Muscle of arm (tissue), 12 donors: Measurements from ENCODE around the gene CACNA1A. TPM values are rescaled to one million over a fixed set of nuclear protein-coding genes. Genes with fewer than 3 reads are reported as not detected.

Source experiments
- DNase-seq: peaks from one replicate; pipeline ENCODE4 v3.0.0-alpha.2; 2013
- polyA plus RNA-seq, 12 donors: library from polyadenylated mRNA; unstranded; fragments of 120-200 nt; gene quantifications; one replicate each; pipeline ENCODE4 v1.2.1, GENCODE V29; 2013; ENCODE audit not compliant: insufficient read length in 12 of 12

The CACNA1A gene
- polyA plus RNA-seq, 12 donors = 0.76 to 11.3 (median 1.8) TPM; not detected in 1

GRCh38 chr19:13499692-13500091 is 6.6 kb downstream of the CACNA1A start:
- DNase-seq = no peak

DNA sequence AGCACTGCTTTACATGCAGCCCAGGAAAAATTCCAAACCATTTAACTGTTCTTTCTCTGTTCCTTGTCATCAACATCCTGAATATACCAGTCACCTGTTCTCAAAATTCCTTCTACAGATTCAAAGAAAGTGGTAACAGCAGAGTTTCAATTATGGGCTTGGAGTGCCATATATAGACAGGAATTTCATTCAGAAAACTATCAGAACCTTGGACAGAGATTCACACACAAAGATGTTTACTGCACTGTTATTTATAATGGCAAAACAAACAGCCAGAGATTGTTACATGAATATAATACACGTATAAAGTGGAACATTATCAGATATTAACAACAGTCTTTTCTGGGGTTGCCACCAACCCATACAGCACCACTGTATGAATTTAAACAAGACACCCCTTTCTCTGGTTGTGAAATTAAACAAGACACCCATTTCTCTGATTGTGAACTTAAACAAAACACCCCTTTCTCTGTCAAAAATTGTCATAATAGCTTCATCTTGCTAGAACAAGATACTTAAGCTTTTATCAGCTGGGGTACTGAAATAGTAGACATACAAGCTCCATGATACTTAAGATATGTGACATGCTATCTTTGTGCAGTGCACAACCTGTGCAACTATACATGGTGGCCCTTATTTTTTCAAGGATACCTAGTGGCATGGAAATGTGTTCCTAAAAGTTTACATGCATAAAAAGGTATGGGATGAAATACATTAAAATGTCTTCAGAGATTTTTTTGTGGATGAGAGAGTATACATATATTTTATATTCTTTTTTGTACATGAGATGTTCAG is 12.6 kb downstream of the CACNA1A start:
- no peak for DNase-seq

DNA sequence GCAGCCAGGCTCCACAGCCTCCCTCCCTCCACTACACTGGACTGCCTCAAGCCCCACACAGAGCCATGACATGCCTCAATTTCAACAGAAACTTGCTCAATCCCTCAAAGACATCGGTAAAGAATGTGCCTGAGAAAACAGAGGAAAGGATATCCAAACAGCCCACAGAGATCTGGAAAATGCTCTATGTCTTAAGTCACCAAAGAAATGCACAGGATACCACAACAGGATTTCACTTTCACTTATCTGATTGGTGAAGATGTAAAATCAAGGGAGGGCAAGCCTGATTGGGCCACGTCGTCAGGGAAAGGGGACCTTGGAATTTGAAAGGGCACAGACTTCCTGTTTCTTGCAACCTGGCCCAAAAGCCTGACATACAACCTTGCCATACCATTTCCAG is 14.2 kb downstream of the CACNA1A start:
- DNase-seq = no peak

- no peak for DNase-seq
These were observed 18.3 kb downstream of the CACNA1A start for GRCh38 chr19:13487985-13488384.

DNA sequence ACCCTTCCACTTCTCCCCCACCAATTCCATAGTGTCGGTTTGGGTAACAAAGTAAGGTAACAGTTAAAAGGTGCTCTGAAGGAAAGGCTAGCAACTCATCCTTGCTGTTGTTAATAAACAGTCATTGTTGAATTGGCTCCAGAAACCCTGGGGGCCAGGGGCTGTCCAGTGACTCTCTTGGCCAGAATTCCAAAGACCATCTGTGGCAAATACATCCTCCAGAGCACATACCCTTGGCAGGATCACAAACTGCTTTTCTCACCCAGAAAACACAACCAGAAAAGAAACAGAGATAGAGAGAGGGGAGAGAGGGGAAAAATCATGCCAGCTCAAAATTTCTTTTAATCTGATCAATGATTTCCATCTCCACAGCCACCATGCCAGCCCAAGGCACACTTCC is 22.1 kb downstream of the CACNA1A start:
- DNase-seq = no peak

GRCh38 chr19:13483215-13483614 is 23.1 kb downstream of the CACNA1A start:
- no peak for DNase-seq

DNA sequence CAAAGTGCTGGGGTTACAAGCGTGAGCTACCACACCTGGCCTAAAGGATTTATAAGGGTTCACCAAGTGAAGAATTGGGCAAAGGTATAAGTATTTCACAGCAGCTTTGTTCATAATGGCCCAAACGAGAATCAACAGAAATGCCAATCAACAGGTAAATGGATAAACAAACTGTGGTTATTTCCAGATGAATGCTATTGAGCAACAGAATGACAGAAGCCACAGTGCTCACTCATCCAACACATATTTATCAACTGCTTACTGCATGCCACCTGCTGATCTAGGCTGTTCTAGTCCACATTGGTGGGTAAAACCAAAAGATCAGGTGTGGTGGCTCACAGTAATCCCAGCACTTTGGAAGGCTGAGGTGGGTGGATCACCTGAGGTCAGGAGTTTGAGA is 27.7 kb downstream of the CACNA1A start:
- DNase-seq = no peak

DNA sequence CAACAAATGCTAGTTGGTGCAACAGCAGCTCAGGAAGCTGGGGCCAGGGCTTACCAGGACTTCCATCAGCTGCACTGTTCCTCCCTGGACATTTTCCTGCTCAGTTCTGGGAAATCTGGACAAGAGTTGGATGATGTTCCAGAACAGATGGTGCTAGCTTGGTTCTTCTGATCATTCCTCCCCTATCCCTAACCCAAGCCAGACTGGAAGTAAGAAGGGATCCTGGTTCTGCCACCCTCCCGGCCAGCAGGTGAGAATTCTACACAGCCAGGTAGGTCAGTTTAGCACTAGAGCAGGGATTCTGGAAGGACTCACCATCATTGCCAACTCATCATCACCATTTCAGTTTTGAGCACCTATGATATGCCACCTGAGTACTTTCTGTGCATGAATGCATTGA is 30.2 kb downstream of the CACNA1A start:
- no peak for DNase-seq

DNA sequence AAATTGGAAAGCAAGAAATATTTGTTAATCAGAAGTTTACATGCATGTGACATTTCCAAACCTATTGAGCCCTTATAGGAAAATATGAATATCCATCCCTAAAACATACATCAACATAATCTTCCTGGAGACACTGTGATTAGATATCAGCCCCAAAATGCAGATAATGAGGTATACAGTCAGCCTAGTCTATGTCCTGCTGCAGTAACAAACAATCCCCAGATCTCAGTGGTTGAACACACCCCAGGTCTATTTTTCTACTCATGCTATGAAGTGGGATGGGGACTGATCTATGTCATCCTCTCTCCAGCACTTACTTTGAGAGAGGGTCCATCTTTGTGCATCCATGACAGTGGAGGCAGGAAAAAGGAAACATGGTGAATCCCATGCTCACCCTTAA is 31.2 kb downstream of the CACNA1A start:
- DNase-seq = no peak

DNA sequence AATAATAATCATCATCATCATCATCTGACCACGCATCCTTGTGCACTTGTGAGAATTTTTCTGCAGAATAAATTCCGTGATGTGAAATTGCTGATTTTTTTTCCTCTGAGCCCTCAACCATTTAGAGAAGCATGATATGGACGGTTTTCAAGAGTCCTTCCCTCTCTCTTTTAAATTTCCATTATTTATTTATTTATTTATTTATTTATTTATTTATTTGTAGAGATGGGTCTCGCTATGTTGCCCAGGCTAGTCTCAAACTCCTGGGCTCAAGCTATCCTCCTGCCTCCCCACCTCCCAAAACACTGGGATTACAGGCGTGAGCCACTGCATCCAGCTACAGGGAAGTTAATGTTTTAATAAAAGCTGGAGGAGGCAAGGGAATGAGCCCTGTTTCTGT is 39.6 kb downstream of the CACNA1A start:
- DNase-seq = no peak

DNA sequence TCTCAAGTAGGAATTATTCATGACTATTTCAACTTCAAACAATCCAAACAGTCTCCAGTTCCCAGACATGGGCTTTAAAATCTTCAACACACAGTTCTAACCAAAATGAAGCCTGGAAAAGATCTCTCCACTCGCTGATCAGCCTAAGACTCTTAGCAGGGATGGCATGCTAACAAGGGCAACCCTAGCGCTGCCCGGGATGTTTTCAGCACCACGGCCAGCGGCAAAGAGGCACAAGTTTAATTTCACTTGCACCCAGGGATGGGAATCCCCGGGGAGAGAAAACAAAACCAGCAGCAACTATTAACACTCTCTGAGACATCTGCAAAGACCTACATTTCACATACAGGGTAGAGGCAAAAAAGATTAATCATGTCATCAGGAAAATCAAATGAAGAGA is 43.0 kb downstream of the CACNA1A start:
- no peak for DNase-seq

- DNase-seq = no peak
These were observed 44.7 kb downstream of the CACNA1A start for GRCh38 chr19:13461536-13461935.

- DNase-seq = no peak
These were observed 46.2 kb downstream of the CACNA1A start for GRCh38 chr19:13460045-13460444.

- no peak for DNase-seq
These were observed 46.9 kb downstream of the CACNA1A start for GRCh38 chr19:13459351-13459750.

DNA sequence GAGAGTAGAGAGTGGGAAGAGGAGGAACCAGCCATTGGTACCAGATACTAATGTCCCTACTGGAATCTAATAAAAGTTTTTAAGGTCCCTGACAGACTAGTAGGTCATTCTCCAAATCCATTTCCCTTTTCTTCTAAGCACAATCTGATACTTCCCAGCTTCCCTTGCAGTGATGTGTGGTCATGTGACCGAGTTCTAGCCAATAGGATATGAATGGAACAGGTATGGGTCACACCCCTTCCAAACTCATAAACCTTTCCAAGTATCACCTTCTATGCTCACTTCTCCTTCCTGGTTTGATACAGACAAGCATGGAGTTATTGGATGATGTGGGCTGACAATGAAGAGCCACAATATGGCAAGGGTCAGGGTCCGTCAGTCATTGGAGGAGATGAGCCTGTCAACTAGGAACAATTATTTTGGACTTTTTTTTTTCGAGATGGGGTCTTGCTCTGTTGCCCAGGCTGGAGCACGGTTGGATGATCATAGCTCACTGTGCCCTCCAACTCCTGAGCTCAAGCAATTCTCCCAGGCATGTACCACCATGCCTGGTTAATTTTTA is 54.8 kb downstream of the CACNA1A start:
- DNase-seq = no peak

DNA sequence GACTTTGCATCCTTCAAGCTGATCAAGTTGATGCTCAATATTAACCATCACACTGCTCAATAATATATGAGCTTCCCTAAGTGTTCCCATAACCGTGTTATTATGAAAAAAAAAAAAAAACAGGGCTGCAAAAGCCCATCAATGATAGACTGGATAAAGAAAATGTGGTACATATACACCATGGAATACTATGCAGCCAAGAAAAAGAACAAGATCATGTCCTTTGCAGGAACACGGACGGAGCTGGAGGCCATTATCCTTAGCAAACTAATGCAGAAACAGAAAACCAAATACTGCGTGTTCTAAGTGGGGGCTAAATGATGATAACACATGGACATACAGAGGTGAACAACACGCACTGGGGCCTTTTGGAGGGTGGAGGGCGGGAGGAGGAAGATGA is 58.3 kb downstream of the CACNA1A start:
- DNase-seq = no peak

GRCh38 chr19:13441810-13442512 is 64.3 kb downstream of the CACNA1A start:
- peak; percentile 49 for DNase-seq

DNA sequence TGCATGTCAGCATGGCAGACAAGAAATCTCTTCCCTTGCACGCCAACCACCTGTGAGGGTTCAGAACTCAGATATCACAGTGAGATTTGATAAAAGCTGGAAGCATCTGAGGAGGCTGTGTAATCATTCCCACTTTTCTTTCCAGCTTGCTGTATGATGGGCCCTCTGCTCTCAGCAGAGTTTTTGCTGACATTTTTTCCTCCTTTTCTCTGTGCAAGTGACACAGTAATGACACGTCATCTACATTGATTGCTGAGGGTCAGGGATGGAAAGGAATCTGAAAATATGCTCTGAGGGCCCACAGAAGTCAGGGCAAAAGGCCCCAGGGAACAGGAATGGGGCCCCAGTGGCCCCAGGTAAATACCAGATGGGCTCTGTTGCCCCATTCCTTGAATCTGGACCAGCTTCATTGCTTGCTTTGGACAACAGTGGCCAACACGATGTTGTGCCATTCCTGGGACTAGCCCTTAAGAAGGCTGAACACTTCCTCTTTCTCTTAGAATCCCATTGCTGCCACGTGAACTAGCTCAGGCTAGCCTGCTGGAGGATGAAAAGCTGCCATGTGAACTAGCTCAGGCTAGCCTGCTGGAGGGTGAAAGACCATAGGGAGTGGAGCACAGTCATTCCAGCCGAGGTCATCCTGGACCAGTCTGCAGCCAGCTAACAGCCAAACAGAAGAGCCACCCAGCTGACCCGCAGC is 68.2 kb downstream of the CACNA1A start:
- no peak for DNase-seq

DNA sequence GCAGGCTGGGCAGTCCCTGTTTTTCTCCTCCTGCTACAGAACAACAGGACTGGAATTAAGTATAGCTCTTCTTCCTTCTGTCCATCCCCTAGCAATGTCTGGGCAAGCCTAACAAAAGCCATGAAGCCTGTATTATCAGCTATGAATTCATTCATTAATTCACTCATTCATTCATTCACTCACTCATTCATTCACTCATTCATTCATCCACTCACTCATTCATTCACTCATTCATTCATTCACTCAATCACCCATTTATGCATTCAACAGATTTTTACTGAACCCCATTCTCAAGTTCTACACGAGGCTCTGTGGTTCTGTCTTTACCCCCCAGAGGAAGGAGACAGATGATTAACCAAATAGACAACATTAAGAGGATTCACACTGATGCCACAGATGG is 69.9 kb downstream of the CACNA1A start:
- DNase-seq = no peak

DNA sequence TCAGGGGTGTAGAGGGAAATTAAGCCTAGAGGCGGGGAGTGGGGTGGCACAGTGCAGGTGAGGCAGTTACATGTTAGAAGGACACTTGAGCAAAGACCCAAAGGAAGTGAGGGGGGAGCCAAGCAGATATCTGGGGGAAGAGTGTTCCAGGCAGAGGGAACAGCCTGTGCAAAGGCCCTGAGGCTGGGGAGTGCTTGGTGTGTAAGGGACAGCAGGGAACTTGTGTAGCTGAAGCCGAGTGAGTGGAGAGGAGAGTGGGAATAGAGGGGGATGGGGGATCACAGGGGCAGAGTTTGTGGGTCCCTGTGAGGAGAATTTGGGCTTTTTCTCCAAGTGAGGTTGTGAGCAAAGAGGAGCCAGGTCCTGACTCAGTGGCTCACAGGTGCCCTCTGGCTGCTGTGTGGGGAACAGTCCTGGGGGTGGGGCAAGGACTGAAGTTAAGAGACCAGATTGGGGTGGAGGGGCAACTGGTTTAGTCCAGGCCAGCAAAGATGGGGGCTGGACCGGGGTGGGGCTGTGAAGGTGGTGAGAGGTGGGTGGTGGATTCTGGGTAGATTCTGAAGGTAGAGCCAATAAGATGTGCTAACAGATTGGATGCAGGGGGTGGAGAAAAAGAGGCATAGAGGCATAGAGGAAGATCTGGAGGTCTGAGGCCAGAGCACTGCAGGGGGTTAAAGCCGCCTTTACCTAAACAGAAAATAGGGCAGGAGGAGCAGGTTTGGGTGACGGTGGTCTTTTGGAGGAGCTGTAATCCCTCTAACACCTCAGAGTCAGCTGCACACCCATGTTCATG is 75.3 kb downstream of the CACNA1A start:
- DNase-seq = no peak

GRCh38 chr19:13429563-13429962 is 76.7 kb downstream of the CACNA1A start:
- DNase-seq = no peak

DNA sequence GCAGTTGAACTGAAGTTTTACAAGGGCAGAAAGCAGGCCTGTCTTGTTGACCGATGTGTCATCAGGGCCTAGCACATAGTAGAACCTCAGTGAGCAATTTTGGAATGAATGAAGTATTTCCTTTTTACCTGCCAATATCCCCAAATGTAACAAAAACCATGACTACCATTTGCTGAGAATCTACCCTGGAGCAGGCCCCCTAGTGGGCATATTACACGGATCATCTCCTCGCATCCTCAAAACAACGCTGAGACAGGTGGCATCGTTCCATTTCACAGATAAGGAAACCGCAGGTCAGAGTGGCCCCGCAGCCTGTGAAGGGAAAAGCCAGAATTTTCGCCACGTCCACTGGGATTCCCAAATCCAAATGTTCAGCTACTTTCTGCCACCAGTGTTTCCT is 77.9 kb downstream of the CACNA1A start:
- no peak for DNase-seq
